COLO668 (cell line): ENCODE measurements around the gene MRPL49.

Experiments
- DNase-seq: peaks from one replicate; lab custom pipeline; 2025; ENCODE audit not compliant: unreplicated experiment; lab: John Stamatoyannopoulos, UW

MRPL49 gene

GRCh38 chr11:65121865-65122696 lies at the start of gene MRPL49, which contains the start of gene FAU:
MRPL49 (plus strand) TSS chr11:65122321; CDS start chr11:65122347, 26 bp downstream.
FAU (minus strand) TSS chr11:65122134; CDS start chr11:65121813, 321 bp downstream.
- peak; percentile 98 for DNase-seq

DNA sequence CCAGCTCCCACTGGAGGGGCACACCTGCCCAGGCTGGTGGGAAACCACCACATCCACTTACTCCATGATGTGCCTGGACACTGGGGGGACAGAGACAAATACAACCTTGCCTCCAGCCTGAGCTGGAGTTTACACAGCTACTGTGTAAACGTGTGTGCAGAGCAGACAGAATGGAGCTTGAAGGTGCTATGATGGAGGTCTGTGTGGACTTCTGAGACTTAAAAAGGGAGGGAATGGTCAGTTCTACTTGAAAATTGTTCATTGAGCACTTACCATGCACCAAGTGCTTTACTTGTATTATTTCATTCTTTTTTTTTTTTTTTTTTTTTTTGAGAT lies 49.5 kb upstream of the MRPL49 start:
- DNase-seq, result no peak

- DNase-seq, result no peak
These were observed 44.7 kb upstream of the MRPL49 start for GRCh38 chr11:65077451-65077850.

- peak; percentile 65 for DNase-seq
These were observed 44.0 kb upstream of the MRPL49 start for GRCh38 chr11:65078151-65078550.

DNA sequence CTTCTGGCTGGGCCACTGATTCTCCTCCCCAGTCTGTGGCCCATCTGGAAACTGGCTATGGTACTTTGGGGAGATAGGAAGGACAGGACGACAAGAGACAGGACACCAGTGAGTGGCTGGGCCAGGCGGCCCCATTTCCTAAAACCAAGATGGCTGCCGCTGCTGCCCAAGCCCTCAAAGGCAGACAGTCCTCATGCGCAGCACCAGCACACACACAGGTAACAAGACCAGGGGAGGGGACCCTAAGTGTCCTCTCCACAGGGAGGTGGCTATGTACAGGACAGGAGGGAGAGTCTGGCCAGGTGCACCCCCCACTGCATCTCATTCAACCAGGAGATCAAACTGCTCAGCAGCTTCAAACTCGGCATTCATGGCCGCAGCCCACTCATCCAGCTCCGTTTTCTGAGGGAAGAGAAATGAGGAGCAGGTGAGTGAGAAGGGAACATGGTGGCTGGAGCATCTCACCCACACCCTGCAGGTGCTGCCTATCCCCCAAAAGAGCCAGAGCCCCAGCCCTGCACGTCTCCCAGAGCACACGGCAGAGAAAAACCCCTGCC lies 43.3 kb upstream of the MRPL49 start:
- DNase-seq, result no peak

DNA sequence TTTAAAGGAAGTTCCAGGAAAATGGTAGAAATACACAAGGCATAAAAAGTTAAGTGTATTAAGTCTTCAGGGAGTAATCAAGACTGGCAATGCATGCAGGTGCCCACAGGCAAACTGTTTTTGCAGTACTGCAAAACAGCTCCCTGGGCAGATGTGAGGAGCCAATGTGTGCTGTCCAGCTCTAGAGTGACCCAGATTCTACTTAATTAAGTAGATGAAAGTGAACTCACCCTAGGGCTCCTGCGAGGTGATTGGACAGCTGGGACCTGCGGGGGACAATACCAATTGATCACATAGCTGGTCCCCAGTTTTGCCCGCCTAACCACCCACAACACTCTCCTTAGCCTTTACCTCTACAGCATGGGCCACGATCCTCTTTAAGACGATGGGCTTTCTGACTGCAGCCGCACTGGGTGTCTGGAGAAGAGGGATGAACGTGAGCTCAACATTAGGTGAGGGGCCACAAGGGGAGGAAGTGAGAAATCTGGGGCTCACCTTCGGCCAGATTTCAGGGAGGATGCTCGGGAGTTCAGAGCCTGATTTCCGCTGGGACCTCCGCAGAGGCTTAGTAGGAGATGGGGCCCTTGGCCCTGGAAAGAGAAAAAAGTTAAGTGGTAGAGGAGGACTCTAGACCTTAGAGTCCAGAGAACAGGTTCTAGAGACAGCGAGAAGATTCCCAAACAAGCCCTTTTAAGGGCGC lies 38.8 kb upstream of the MRPL49 start:
- DNase-seq, result no peak

DNA sequence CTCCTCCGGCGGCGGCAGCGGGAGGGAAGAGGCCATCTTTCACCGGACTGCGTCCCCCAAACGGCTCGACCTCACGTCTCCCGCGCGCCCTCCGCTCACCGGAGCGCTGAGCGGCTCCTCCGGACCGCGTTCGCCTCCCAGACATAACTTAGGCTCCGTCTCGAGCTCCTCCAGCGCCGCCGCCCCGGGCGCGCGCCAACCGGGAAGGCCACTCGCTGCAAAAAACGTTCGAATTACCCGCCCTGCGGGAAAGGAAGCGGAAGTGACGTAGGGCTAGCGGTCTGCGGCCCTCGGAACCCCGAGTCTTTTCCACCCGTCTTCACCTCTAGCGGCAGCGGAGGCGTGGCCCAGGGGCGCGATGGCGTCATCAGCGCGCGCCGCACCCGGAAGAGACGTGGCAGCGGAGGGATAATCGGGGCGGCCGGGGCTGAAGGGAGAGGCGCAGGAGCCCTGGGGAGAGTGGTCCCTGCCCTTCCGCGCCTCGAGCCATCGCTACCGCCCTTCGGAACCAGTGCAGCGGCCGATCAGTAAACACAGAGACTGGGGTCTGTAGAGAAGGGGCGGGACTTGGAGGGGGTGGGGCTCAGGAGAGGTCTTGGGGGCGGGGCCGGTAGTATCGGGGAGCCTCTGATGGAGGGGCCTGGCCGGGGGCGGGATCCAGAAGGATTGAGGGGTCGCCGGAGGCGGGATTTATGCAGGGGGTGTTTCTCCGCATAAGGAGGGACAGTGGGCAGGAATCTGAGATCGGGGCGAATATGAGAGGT lies 38.1 kb upstream of the MRPL49 start, which contains the start of the genes CDCA5 and ZFPL1:
TSS of gene CDCA5 (minus strand) at position 207 of the 764 bp plus-strand sequence. CDS start at position 145, 62 bp downstream.
TSS of gene ZFPL1 (plus strand) at position 389 of the 764 bp plus-strand sequence. CDS start 477 bp downstream, outside the sequence.
- peak; percentile 95 for DNase-seq

GRCh38 chr11:65084598-65085375 lies 37.3 kb upstream of the MRPL49 start:
- DNase-seq, result no peak

DNA sequence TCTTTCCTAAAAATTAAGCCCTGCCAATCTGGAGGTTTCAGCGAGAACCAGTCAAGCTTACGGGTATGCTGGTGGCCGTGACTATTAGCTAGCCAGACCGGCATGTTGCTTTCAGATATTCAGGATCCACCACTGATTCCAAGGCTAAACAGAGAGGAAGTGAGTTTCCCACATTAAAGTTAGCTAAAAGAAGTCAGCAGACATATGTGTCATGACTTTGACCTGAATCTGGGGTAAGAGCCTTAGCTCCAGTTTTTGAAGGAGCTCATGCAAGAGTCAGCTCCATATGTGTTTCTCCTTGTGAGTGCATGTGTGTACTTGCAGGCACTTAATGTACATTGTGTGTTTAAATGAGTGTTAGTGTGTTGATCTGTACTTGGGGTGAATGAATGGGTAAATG lies 36.7 kb upstream of the MRPL49 start:
- DNase-seq, result no peak

DNA sequence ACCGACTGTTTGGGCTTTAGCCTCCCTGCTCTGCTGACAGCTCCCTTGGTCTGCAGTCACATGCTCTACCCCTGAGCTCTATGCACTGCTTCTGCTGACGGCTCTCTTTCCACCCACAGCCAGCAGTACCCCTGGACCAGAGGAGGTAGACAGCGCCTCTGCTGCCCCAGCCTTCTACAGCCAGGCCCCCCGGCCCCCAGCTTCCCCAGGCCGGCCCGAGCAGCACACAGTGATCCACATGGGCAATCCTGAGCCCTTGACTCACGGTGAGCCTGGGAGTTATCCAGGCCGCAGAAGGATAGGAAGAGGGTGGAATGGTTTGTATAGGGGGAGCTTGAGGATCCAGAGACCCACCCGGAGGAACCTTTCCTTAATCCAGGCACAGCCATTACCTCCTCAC lies 35.3 kb upstream of the MRPL49 start:
- no peak for DNase-seq

DNA sequence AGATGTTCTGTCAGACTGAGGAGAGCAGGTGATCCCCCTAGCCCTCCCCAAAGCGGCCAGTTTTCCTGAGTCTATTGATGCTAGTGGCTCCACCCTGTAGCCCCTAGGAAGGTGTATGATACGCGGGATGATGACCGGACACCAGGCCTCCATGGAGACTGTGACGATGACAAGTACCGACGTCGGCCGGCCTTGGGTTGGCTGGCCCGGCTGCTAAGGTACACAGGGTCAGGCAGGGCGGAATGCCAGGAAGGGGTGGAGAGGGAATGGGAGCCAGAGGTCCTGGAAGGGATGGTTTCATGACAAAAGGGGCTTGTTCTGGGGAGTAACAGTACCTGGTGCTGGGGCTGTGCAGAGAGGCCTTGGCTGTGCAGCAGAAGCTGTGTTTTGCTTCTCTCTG lies 34.9 kb upstream of the MRPL49 start:
- DNase-seq, result no peak

DNA sequence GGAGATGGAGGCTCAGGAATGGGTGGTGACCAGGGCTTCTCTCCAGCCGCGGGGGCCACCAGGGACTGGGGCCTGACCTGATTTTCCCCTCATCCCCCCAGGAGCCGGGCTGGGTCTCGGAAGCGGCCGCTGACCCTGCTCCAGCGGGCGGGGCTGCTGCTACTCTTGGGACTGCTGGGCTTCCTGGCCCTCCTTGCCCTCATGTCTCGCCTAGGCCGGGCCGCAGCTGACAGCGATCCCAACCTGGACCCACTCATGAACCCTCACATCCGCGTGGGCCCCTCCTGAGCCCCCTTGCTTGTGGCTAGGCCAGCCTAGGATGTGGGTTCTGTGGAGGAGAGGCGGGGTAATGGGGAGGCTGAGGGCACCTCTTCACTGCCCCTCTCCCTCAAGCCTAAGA lies 34.3 kb upstream of the MRPL49 start:
- DNase-seq, result no peak

DNA sequence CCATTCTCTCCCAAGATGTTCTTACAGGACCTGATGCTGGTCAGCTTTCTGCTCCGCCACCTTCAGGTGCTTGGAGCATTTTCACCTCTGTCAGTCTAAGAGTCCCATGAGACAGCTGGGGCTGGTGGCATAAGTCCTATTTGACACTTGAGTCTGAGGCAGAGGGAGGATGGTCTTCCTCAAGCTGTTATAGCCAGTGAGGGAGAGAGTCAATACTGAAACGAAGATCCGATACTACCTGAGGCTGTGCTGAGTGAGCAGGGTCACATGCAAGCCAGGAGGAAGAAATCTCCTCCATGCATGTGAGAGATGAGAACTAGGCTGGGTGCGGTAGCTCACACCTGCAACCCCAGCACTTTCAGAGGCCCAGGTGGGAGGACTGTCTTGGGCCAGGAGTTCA lies 32.5 kb upstream of the MRPL49 start:
- DNase-seq, result no peak

DNA sequence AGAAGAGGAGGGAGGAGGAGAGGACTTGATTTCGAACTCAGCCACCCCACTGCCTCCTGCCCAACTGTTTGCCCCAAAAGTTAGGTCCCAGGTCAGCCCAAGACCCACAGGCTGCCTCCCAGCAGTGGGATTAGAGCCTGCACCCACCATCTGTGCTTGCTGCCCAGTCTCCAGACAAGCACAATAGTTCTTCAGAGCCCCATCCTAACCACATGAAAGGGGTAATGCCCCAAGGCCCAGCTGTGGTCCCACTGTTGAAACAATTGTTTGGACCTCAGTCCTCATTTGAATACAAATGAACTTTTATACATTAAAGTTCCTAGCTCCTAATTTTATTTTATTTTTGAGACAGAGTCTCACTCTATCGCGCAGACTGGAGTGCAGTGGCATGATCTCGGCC lies 31.5 kb upstream of the MRPL49 start:
- DNase-seq, result no peak

- no peak for DNase-seq
These were observed 26.7 kb upstream of the MRPL49 start for GRCh38 chr11:65095427-65095826.

GRCh38 chr11:65095974-65096806 lies 25.9 kb upstream of the MRPL49 start, which contains the start of gene VPS51:
VPS51 (plus strand) TSS chr11:65096214; CDS start chr11:65096251, 37 bp downstream.
- DNase-seq, result peak; percentile 93

DNA sequence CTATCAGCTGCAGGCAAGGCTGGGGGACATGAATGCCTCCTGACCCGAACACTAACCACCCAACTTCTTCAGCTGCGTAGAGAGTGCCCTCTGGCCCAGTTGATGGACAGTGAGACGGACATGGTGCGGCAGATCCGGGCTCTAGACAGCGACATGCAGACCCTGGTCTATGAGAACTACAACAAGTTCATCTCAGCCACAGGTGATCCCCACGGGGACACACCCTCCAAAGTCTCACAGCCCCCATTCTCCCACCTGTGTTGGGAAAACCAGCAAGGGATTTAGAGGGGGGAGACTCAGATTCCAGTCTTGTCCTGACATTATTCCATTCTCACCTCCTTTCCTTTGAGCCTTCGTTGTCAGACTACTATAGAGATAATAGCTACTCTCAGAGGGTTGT lies 25.2 kb upstream of the MRPL49 start:
- no peak for DNase-seq

DNA sequence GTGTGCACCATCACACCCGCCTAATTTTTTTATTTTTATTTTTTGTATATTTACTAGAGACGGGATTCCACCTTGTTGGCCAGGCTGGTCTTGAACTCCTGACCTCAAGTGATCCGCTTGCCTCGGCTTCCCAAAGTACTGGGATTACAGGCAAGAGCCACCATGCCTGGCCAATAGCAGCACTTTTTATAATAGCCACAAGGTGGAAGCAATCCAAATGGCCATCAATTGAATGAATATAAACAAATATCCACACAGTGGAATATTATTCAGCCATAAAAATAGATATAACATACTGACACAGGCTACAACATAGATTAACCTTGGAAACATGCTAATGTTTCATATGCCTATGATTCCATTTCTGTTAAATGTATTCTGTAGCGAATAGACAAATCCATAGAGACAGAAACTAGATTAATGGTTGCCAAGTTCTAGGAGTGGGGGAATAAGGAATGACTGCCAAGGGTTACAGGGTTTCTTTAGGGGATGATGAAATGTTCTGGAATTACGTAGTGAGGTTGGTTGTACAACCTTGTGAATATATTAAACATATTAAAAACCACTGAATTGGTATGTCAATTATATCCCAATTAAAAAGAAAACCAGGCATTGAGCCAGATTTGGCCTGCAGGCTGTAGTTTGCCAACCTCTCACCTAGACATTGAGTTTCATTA lies 21.3 kb upstream of the MRPL49 start:
- DNase-seq, result no peak
